DMS153 treated with DMSO at 0.1 percent for 48 hours (cell line): ENCODE results near the gene ZNF300.
A peak's percentile ranks its signal among the peaks of the same experiment; 100 is the strongest.
"Not testable (repeated sequence)": the region's sequence is repeated elsewhere in the genome, so short reads cannot be mapped to it uniquely, and the experiment has no call there.

ENCODE experiments used
- DNase-seq: peaks from one replicate; lab custom pipeline; 2025; ENCODE audit not compliant: unreplicated experiment; lab: John Stamatoyannopoulos, UW

ZNF300 gene

GRCh38 chr5:150904479-150905311 lies at the start of gene ZNF300:
Gene ZNF300 (minus strand): TSS chr5:150904980. CDS start chr5:150903155, 1,825 bp downstream.
- peak; percentile 56 for DNase-seq

GRCh38 chr5:150948539-150948938 lies 43.8 kb upstream of the ZNF300 start:
- DNase-seq, result no peak

- DNase-seq, result no peak
Measured at GRCh38 chr5:150946351-150946905, 41.6 kb upstream of the ZNF300 start.

- DNase-seq, result no peak
Measured at GRCh38 chr5:150945947-150946346, 41.2 kb upstream of the ZNF300 start.

- no peak for DNase-seq
Measured at GRCh38 chr5:150945486-150945885, 40.7 kb upstream of the ZNF300 start.

GRCh38 chr5:150931368-150931965 lies 26.7 kb upstream of the ZNF300 start:
- DNase-seq, result no peak

GRCh38 chr5:150918613-150919012 lies 13.8 kb upstream of the ZNF300 start:
- no peak for DNase-seq

GRCh38 chr5:150912312-150912814 lies 7.6 kb upstream of the ZNF300 start:
- no peak for DNase-seq

- DNase-seq, result no peak
Measured at GRCh38 chr5:150905312-150905683, 518 bp upstream of the ZNF300 start.

- DNase-seq, result no peak
Measured at GRCh38 chr5:150901446-150901845, 3.3 kb downstream of the ZNF300 start.

GRCh38 chr5:150895431-150896428 lies 9.1 kb downstream of the ZNF300 start:
- DNase-seq, result no peak

- no peak for DNase-seq
Measured at GRCh38 chr5:150879358-150879757, 25.4 kb downstream of the ZNF300 start.

- DNase-seq, result no peak
Measured at GRCh38 chr5:150862070-150862469, 42.7 kb downstream of the ZNF300 start.

- no peak for DNase-seq
Measured at GRCh38 chr5:150860246-150860821, 44.4 kb downstream of the ZNF300 start.

- not testable (repeated sequence) for DNase-seq
Measured at GRCh38 chr5:150856700-150857099, 48.1 kb downstream of the ZNF300 start.

GRCh38 chr5:150853561-150853960 lies 51.2 kb downstream of the ZNF300 start:
- DNase-seq, result no peak

- no peak for DNase-seq
Measured at GRCh38 chr5:150851039-150851438, 53.7 kb downstream of the ZNF300 start.

- DNase-seq, result no peak
Measured at GRCh38 chr5:150848271-150848670, 56.5 kb downstream of the ZNF300 start.

- DNase-seq, result no peak
Measured at GRCh38 chr5:150847334-150847695, 57.5 kb downstream of the ZNF300 start.

GRCh38 chr5:150846654-150847333 lies 58.0 kb downstream of the ZNF300 start:
- peak; percentile 26 for DNase-seq
